HepG2 (cell line): ENCODE results near the gene ERBB4. TPM values are rescaled to one million over a fixed set of nuclear protein-coding genes. Genes with fewer than 3 reads are reported as not detected.

Experiments used
- ATAC-seq: fragments of 200-7000 bp; cut with Tn5 transposase; 3 replicates; pipeline ENCODE4 v1.9.1; 2020; ENCODE audit warnings: mild to moderate bottlenecking, moderate library complexity
- BruUV-seq: library from RNA; stranded (reverse); fragments of 400-500 nt; replicated peaks from 2 replicates; lab custom pipeline; 2021; lab: Mats Ljungman, UMichigan
- CTCF ChIA-PET: fragments of 300-600 bp; formaldehyde crosslinking; extraction: SDS; loops from one replicate; lab custom pipeline; 2021; ENCODE audit warnings: low total read pairs, inconsistent platforms, low intra/inter-chr PET ratio; lab: Yijun Ruan, JAX
- POLR2A ChIA-PET: fragments of 350-600 bp; sonication (Branson Sonifier 250); formaldehyde crosslinking; loops from one replicate; lab custom pipeline; 2020; ENCODE audit warnings: antibody characterized with exemption, inconsistent platforms; lab: Yijun Ruan, JAX
- DNase-seq: peaks from one replicate; pipeline ENCODE4 v3.0.0-alpha.2; 2015; ENCODE audit warnings: low spot score
- FAIRE-seq: peaks from 3 replicates; lab custom pipeline; 2011; peaks lifted over from hg19 to GRCh38; lab: Jason Lieb, UNC
- H2AFZ ChIP-seq: one replicate; pipeline ENCODE4 v1.6.1; 2011; ENCODE audit warnings: low read length, inconsistent platforms
- H3K27ac ChIP-seq: fragments of 300-600 bp; 3 replicates; pipeline ENCODE4 v1.8.0; 2011; ENCODE audit warnings: mixed run types, mild to moderate bottlenecking, mixed read lengths, low read length, inconsistent platforms; ENCODE audit not compliant: insufficient read depth; ENCODE audit errors: extremely low read length
- H3K27me3 ChIP-seq, 2 experiments: fragments of 200-600 bp in 1 of 2; 2 replicates in 1 of 2; 3 replicates in 1 of 2; pipeline versions ENCODE4 v1.6.0 to v1.8.0; 2011; ENCODE audit warnings: low read length in 2 of 2, mild to moderate bottlenecking in 2 of 2, moderate library complexity in 2 of 2, inconsistent platforms in 1 of 2; ENCODE audit not compliant: insufficient read depth in 2 of 2, control insufficient read depth in 1 of 2
- H3K36me3 ChIP-seq, 2 experiments: fragments of 200-600 bp in 1 of 2; replicated peaks in 1 of 2; 2 replicates in 1 of 2; 3 replicates in 1 of 2; pipeline versions ENCODE4 v1.5.1 to v1.8.0; 2011; ENCODE audit warnings: low read length in 2 of 2, inconsistent platforms in 1 of 2; ENCODE audit not compliant: insufficient read depth in 2 of 2, control insufficient read depth in 1 of 2
- H3K4me1 ChIP-seq: 2 replicates; pipeline ENCODE4 v1.5.1; 2012; ENCODE audit warnings: low read length, inconsistent platforms; ENCODE audit not compliant: insufficient read depth
- H3K4me2 ChIP-seq: 2 replicates; pipeline ENCODE4 v1.6.0; 2011; ENCODE audit warnings: low read depth, low read length, inconsistent platforms
- H3K4me3 ChIP-seq, 3 experiments: fragments of 200-600 bp in 1 of 3; sonication (generic), shearing (Covaris generic) in 1 of 3; replicated peaks in 1 of 3; 2 replicates each; pipeline ENCODE4 v1.5.1; 2011 to 2016; ENCODE audit warnings: low read length in 3 of 3, inconsistent platforms in 2 of 3, low read depth in 2 of 3, mild to moderate bottlenecking in 2 of 3, control low read depth in 1 of 3, mixed read lengths in 1 of 3; ENCODE audit not compliant: insufficient read depth in 1 of 3
- H3K79me2 ChIP-seq: one replicate; pipeline ENCODE4 v1.6.1; 2011; ENCODE audit warnings: low read length, inconsistent platforms; ENCODE audit not compliant: insufficient read depth
- H3K9ac ChIP-seq: 2 replicates; pipeline ENCODE4 v1.6.0; 2011; ENCODE audit warnings: mild to moderate bottlenecking, low read depth, low read length, inconsistent platforms; ENCODE audit not compliant: insufficient read depth
- H3K9me3 ChIP-seq: 2 replicates; pipeline ENCODE4 v1.5.1; 2012; ENCODE audit warnings: mild to moderate bottlenecking, low read length
- H4K20me1 ChIP-seq: 2 replicates; pipeline ENCODE4 v1.6.0; 2011; ENCODE audit warnings: inconsistent platforms, mild to moderate bottlenecking, low read length, moderate library complexity; ENCODE audit not compliant: insufficient read depth
- CENPX ChIP-seq: sonication (generic); formaldehyde crosslinking; IDR thresholded peaks from 2 replicates; pipeline ENCODE4 v1.9.0; 2021; ENCODE audit warnings: mild to moderate bottlenecking, missing genetic modification reagents, moderate library complexity
- CHCHD3 ChIP-seq: sonication (generic); formaldehyde crosslinking; IDR thresholded peaks from 2 replicates; pipeline ENCODE4 v1.8.0; 2022; ENCODE audit warnings: mild to moderate bottlenecking, missing genetic modification reagents, moderate library complexity
- ETV5 ChIP-seq: IDR thresholded peaks from 2 replicates; pipeline ENCODE4 v1.6.1; 2018; ENCODE audit warnings: missing biosample characterization, missing genetic modification reagents, inconsistent platforms, borderline replicate concordance
- HDAC6 ChIP-seq: fragments of 200-600 bp; sonication (generic); IDR thresholded peaks from 2 replicates; pipeline ENCODE4 v1.7.0; 2017; ENCODE audit warnings: mild to moderate bottlenecking, antibody characterized with exemption, low read length, low read depth
- KDM5A ChIP-seq: fragments of 200-600 bp; sonication (generic); IDR thresholded peaks from 2 replicates; pipeline ENCODE4 v1.7.0; 2018; ENCODE audit warnings: antibody characterized with exemption, mild to moderate bottlenecking, low read length, borderline replicate concordance
- NCOA2 ChIP-seq: sonication (generic); formaldehyde crosslinking; IDR thresholded peaks from 2 replicates; pipeline ENCODE4 v1.8.0; 2022; ENCODE audit warnings: inconsistent platforms
- ZFP37 ChIP-seq: sonication (generic); formaldehyde crosslinking; IDR thresholded peaks from 2 replicates; pipeline ENCODE4 v1.4.0; 2020; ENCODE audit warnings: missing genetic modification reagents, borderline replicate concordance
- ZNF333 ChIP-seq: sonication (generic); formaldehyde crosslinking; IDR thresholded peaks from 2 replicates; pipeline ENCODE4 v1.4.0; 2020; ENCODE audit warnings: mild to moderate bottlenecking, missing genetic modification reagents, borderline replicate concordance
- ZNF407 ChIP-seq: sonication (generic); formaldehyde crosslinking; IDR thresholded peaks from one replicate; pipeline ENCODE4 v1.5.1; 2020; ENCODE audit warnings: mild to moderate bottlenecking, missing genetic modification reagents; ENCODE audit errors: not compliant biosample characterization
- ZNF816 ChIP-seq: sonication (generic); formaldehyde crosslinking; IDR thresholded peaks from 2 replicates; pipeline ENCODE4 v1.8.0; 2022; ENCODE audit warnings: missing genetic modification reagents, mild to moderate bottlenecking, borderline replicate concordance
- WGBS: methylation state at CpG from one replicate; pipeline ENCODE4 v1.1.6; 2017; ENCODE audit warnings: low lambda C conversion rate; 5-methylcytosine and 5-hydroxymethylcytosine counted together
- in situ Hi-C: cut with HindIII; loops from 2 replicates; pipeline ENCODE4 v1.10.0; 2017; ENCODE audit warnings: low pct_unique_long_range_greater_than_20kb; ENCODE audit not compliant: extremely low pct_ligation_motif_present
- intact Hi-C: fragments of 100-400 bp; cut with micrococcal nuclease; formaldehyde crosslinking; loops from one replicate; pipeline ENCODE4 v1.10.0; 2022; ENCODE audit not compliant: unreplicated experiment
- polyA plus RNA-seq, 8 experiments: library from polyadenylated mRNA; depleted of rRNA in 3 of 8; stranded (reverse) in 7 of 8; unstranded in 1 of 8; fragments of >200 nt; fragmentation: Illumina TruSeq in 4 of 8; extraction: Trizol in 4 of 8; gene quantifications; 2 replicates each; pipeline versions ENCODE4 v1.2.1 to v1.2.3, GENCODE V29; 2011 to 2016; ENCODE audit warnings: low read depth in 4 of 8, missing spikeins in 1 of 8, mixed read lengths in 1 of 8; ENCODE audit not compliant: insufficient read depth in 1 of 8
- total RNA-seq, 5 experiments: library from RNA; depleted of rRNA; stranded (reverse); fragments of >200 nt; fragmentation: Illumina TruSeq; extraction: Trizol; gene quantifications; 2 replicates each; pipeline ENCODE4 v1.2.3, GENCODE V29; 2016; ENCODE audit warnings: low read depth in 1 of 5
- TF ChIP-seq, protein P1 (sequence below): sonication (generic); formaldehyde crosslinking; IDR thresholded peaks from 2 replicates; pipeline ENCODE4 v1.4.0; 2020; ENCODE audit warnings: missing genetic modification reagents
- TF ChIP-seq, protein P2 (sequence below): sonication (generic); formaldehyde crosslinking; IDR thresholded peaks from 2 replicates; pipeline ENCODE4 v1.8.1; 2023; ENCODE audit warnings: mild to moderate bottlenecking, inconsistent platforms, moderate library complexity, missing genetic modification reagents, borderline replicate concordance

The ERBB4 gene
- total and polyA plus RNA-seq, 2 of the 13 experiments (the other 11 are each of a cell fraction or from before 2014, with no cell fraction given) = not detected

DNA sequence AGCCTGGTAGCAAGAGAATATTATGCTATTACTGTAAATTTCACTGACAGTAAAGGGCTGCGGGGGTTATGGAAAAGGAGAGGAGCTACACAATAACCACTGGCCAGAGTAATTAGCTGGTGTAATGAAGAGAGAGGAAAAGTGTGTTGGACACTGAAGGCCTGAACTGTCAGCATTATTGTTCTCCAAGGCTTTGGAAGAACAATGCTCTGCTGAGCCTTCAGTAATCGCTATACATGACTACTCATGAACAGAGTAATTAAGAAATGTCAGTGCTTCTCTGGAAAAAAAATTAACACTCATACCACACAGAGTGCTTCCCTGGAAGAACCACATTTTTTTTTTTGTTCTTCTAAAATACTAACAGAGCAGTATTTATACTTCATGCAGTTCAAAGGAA lies 1050.9 kb downstream of the ERBB4 start:
- no peak overlapping the region for H3K27ac ChIP-seq
- DNase-seq (no peak), FAIRE-seq (no peak), ATAC-seq (no peak)
- H4K20me1 ChIP-seq = no peaks in the 10 kb centered on the region
- H3K9ac ChIP-seq = no peak overlapping the region
- in situ Hi-C loops = no loop called here
- no peak overlapping the region for H3K4me2 ChIP-seq
- ChIA-PET CTCF (no interaction called here), POLR2A (interaction anchor here (0.6 kb wide), 1 partner anchor 62 kb away, joined by 3 read pairs; no protein-coding TSS in a partner anchor)
- H3K36me3 ChIP-seq = no peaks in the 10 kb centered on the region
- H3K79me2 ChIP-seq = no peaks in the 10 kb centered on the region
- intact Hi-C loops = no loop called here
- no peak overlapping the region for H2AFZ ChIP-seq
- no peaks in the 10 kb centered on the region for H3K4me1 ChIP-seq
- no peaks in the 10 kb centered on the region for H3K27me3 ChIP-seq
- BruUV-seq = no TSS peak
- 10% methylated on average over 2 of the region's 2 CpGs for WGBS
- no peaks in the 10 kb centered on the region for H3K9me3 ChIP-seq
- H3K4me3 ChIP-seq = no peak overlapping the region
- TF ChIP-seq, protein P1, sequence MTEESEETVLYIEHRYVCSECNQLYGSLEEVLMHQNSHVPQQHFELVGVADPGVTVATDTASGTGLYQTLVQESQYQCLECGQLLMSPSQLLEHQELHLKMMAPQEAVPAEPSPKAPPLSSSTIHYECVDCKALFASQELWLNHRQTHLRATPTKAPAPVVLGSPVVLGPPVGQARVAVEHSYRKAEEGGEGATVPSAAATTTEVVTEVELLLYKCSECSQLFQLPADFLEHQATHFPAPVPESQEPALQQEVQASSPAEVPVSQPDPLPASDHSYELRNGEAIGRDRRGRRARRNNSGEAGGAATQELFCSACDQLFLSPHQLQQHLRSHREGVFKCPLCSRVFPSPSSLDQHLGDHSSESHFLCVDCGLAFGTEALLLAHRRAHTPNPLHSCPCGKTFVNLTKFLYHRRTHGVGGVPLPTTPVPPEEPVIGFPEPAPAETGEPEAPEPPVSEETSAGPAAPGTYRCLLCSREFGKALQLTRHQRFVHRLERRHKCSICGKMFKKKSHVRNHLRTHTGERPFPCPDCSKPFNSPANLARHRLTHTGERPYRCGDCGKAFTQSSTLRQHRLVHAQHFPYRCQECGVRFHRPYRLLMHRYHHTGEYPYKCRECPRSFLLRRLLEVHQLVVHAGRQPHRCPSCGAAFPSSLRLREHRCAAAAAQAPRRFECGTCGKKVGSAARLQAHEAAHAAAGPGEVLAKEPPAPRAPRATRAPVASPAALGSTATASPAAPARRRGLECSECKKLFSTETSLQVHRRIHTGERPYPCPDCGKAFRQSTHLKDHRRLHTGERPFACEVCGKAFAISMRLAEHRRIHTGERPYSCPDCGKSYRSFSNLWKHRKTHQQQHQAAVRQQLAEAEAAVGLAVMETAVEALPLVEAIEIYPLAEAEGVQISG (CRISPR knock-in tag) = no peak
- TF ChIP-seq ZFP37 (no peak), CENPX (CRISPR knock-in tag) (no peak), ZNF333 (no peak), ZNF816 (CRISPR knock-in tag) (no peak), KDM5A (no peak), CHCHD3 (no peak), NCOA2 (CRISPR knock-in tag) (no peak), ZNF407 (CRISPR knock-in tag) (no peak), ETV5 (CRISPR knock-in tag) (no peak), HDAC6 (no peak)
- TF ChIP-seq, protein P2, sequence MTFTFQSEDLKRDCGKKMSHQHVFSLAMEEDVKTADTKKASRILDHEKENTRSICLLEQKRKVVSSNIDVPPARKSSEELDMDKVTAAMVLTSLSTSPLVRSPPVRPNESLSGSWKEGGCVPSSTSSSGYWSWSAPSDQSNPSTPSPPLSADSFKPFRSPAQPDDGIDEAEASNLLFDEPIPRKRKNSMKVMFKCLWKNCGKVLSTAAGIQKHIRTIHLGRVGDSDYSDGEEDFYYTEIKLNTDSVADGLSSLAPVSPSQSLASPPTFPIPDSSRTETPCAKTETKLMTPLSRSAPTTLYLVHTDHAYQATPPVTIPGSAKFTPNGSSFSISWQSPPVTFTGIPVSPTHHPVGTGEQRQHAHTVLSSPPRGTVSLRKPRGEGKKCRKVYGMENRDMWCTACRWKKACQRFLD (CRISPR knock-in tag) = no peak
